ENCODE data around the gene CTSL. TPM values are rescaled to one million over a fixed set of nuclear protein-coding genes. Genes with fewer than 3 reads are reported as not detected.

CTSL gene
- polyA plus RNA-seq, 1 donor (not counting 4 experiments of a cell fraction or from before 2014, with no cell fraction given) = 121 TPM

DNA sequence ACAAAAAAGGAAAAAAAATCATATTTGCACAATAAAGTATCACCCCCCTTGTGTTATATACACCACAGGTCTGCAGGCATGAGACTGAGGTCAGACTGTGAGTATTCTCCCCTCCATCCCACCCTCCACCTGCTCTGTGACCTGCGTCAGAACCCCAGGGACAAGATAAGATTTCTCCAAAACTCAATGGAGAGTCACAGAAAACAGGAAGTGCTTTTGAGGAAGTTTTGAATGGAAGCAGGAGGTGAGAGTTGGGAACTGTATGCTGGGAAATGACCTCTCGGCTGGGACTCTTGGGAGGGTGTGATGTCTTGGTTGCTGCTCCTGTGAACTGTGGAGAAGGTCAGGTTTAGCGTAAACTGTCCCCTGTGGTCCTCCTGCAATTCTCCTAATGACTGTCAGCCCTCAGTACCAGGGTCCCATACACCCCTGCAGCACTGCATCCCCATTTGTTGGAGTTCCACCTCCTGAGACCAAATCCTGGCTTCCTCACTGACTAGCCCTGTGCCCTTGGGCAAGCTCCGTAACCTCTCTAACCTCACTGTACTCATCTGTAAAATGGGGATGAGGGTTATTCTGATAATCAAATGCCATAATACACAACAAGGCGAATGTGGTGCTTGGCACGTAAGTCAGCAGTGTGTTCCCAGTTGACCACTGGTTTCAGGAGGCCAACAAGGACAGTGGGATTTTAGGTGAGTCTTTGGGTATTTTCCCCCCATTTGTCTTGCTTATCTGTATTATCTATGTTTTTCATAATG lies 6.9 kb upstream of the CTSL start:
- no peaks in the 10 kb centered on the region for H4K20me1 ChIP-seq (ENCODE audit: control insufficient read depth, extremely low read depth, insufficient read depth, low read length)
- no peak overlapping the region for H3K27ac ChIP-seq (ENCODE audit: control insufficient read depth, insufficient read depth, low read length)
- H2AFZ ChIP-seq (ENCODE audit: control insufficient read depth, low read length) = no peak overlapping the region
- H3K9me3 ChIP-seq (ENCODE audit: control insufficient read depth, low read depth, low read length) = no peaks in the 10 kb centered on the region
- no peak overlapping the region for H3K9ac ChIP-seq (ENCODE audit: control insufficient read depth, extremely low read depth, insufficient read depth, low read length)
- no peak for TF ChIP-seq EZH2 (IDR thresholded peaks at IDR 0.05; ENCODE audit: low read length)
- TF ChIP-seq, protein P1, sequence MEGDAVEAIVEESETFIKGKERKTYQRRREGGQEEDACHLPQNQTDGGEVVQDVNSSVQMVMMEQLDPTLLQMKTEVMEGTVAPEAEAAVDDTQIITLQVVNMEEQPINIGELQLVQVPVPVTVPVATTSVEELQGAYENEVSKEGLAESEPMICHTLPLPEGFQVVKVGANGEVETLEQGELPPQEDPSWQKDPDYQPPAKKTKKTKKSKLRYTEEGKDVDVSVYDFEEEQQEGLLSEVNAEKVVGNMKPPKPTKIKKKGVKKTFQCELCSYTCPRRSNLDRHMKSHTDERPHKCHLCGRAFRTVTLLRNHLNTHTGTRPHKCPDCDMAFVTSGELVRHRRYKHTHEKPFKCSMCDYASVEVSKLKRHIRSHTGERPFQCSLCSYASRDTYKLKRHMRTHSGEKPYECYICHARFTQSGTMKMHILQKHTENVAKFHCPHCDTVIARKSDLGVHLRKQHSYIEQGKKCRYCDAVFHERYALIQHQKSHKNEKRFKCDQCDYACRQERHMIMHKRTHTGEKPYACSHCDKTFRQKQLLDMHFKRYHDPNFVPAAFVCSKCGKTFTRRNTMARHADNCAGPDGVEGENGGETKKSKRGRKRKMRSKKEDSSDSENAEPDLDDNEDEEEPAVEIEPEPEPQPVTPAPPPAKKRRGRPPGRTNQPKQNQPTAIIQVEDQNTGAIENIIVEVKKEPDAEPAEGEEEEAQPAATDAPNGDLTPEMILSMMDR (optimal IDR thresholded peaks at IDR 0.05 in 1 of 3, IDR thresholded peaks at IDR 0.05 in 1 of 3, conservative IDR thresholded peaks at IDR 0.05 in 1 of 3; ENCODE audit: extremely low read depth in 1 of 3, insufficient read depth in 2 of 3, low read length in 3 of 3) = no peak
- peaks cover 6% of the 10 kb centered on the region for H3K4me1 ChIP-seq (ENCODE audit: control insufficient read depth, extremely low read depth, insufficient read depth, low read length)
- H3K4me3 ChIP-seq (ENCODE audit: control insufficient read depth in 2 of 3, extremely low read depth in 1 of 3, insufficient read depth in 2 of 3, low read depth in 1 of 3, low read length in 3 of 3) = no peak overlapping the region
- H3K27me3 ChIP-seq (ENCODE audit: control insufficient read depth, extremely low read depth, insufficient read depth, low read length) = no peaks in the 10 kb centered on the region
- H3K9me1 ChIP-seq (ENCODE audit: control insufficient read depth, extremely low read depth, insufficient read depth, low read length) = no peaks in the 10 kb centered on the region
- no peak for FAIRE-seq
- H3K79me2 ChIP-seq (ENCODE audit: control insufficient read depth, insufficient read depth, low read length) = no peaks in the 10 kb centered on the region
- H3K36me3 ChIP-seq (ENCODE audit: control insufficient read depth in 2 of 2, extremely low read depth in 1 of 2, insufficient read depth in 2 of 2, low read length in 2 of 2) = no peaks in the 10 kb centered on the region
- H3K4me2 ChIP-seq (ENCODE audit: control insufficient read depth, extremely low read depth, insufficient read depth, low read depth, low read length) = no peak overlapping the region
- no peak for DNase-seq (ENCODE audit: low read depth, low spot score)
- dilution Hi-C loops (cut with MboI; ENCODE audit: extremely low pct_ligation_motif_present, low sequenced_read_pairs) = loop anchor here (25.0 kb wide), 1 partner anchor 93 kb away; no protein-coding TSS in a partner anchor

DNA sequence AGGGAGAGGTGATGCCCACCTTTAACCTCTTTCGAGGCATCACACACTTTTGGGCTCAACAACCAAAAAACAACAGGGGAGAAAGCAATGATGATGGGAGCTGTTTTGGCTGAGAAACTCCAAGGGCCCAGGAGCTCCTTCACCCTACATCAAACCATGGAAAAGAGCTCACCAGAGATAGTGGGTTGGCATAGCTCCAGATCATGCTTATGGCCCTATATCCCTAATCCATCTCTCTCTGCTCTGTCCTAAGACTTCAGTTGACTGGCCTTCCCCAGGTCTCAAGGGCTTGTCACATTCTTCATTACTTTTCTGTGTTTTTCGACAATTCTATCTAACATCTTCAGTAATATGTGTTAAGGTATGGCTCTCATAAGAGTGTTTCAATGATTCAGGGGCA lies 5.7 kb upstream of the CTSL start:
- Histone ChIP-seq H3K4me2 (ENCODE audit: control insufficient read depth, extremely low read depth, insufficient read depth, low read depth, low read length) (no peak overlapping the region), H2AFZ (ENCODE audit: control insufficient read depth, low read length) (no peak overlapping the region), H3K27me3 (ENCODE audit: control insufficient read depth, extremely low read depth, insufficient read depth, low read length) (no peaks in the 10 kb centered on the region), H4K20me1 (ENCODE audit: control insufficient read depth, extremely low read depth, insufficient read depth, low read length) (no peaks in the 10 kb centered on the region), H3K4me1 (ENCODE audit: control insufficient read depth, extremely low read depth, insufficient read depth, low read length) (no peaks in the 10 kb centered on the region), H3K9ac (ENCODE audit: control insufficient read depth, extremely low read depth, insufficient read depth, low read length) (no peak overlapping the region), H3K27ac (ENCODE audit: control insufficient read depth, insufficient read depth, low read length) (no peak overlapping the region), H3K9me3 (ENCODE audit: control insufficient read depth, low read depth, low read length) (no peaks in the 10 kb centered on the region), H3K4me3 (ENCODE audit: control insufficient read depth in 2 of 3, extremely low read depth in 1 of 3, insufficient read depth in 2 of 3, low read depth in 1 of 3, low read length in 3 of 3) (no peak overlapping the region), H3K79me2 (ENCODE audit: control insufficient read depth, insufficient read depth, low read length) (no peaks in the 10 kb centered on the region), H3K36me3 (ENCODE audit: control insufficient read depth in 2 of 2, extremely low read depth in 1 of 2, insufficient read depth in 2 of 2, low read length in 2 of 2) (no peaks in the 10 kb centered on the region), H3K9me1 (ENCODE audit: control insufficient read depth, extremely low read depth, insufficient read depth, low read length) (no peaks in the 10 kb centered on the region)
- FAIRE-seq = no peak
- no peak for TF ChIP-seq EZH2 (IDR thresholded peaks at IDR 0.05; ENCODE audit: low read length)
- TF ChIP-seq, protein P1 (optimal IDR thresholded peaks at IDR 0.05 in 1 of 3, IDR thresholded peaks at IDR 0.05 in 1 of 3, conservative IDR thresholded peaks at IDR 0.05 in 1 of 3; ENCODE audit: extremely low read depth in 1 of 3, insufficient read depth in 2 of 3, low read length in 3 of 3) = no peak
- dilution Hi-C loops (cut with MboI; ENCODE audit: extremely low pct_ligation_motif_present, low sequenced_read_pairs) = loop anchor here (25.0 kb wide), 1 partner anchor 92 kb away; no protein-coding TSS in a partner anchor
- no peak for DNase-seq (ENCODE audit: low read depth, low spot score)

Measured in keratinocyte (primary cell).